Measurements from ENCODE around the gene ANKFN1.

The ANKFN1 gene

GRCh38 chr17:56142781-56143180, 10.5 kb upstream of the ANKFN1 start:
- DNase-seq (ENCODE audit: low read depth) = no peak

GRCh38 chr17:56144223-56144622, 9.1 kb upstream of the ANKFN1 start:
- no peak for DNase-seq (ENCODE audit: low read depth)

GRCh38 chr17:56146534-56146933, 6.7 kb upstream of the ANKFN1 start:
- no peak for DNase-seq (ENCODE audit: low read depth)

- no peak for DNase-seq (ENCODE audit: low read depth)
Observed at GRCh38 chr17:56148333-56148732, 4.9 kb upstream of the ANKFN1 start.

- DNase-seq (ENCODE audit: low read depth) = no peak
Observed at GRCh38 chr17:56149266-56150036, 3.8 kb upstream of the ANKFN1 start.

- no peak for DNase-seq (ENCODE audit: low read depth)
Observed at GRCh38 chr17:56150649-56151048, 2.6 kb upstream of the ANKFN1 start.

- DNase-seq (ENCODE audit: low read depth) = no peak
Observed at GRCh38 chr17:56157845-56158244, 4.6 kb downstream of the ANKFN1 start.

- no peak for DNase-seq (ENCODE audit: low read depth)
Observed at GRCh38 chr17:56158344-56158743, 5.1 kb downstream of the ANKFN1 start.

- no peak for DNase-seq (ENCODE audit: low read depth)
Observed at GRCh38 chr17:56158915-56159825, 5.9 kb downstream of the ANKFN1 start.

GRCh38 chr17:56159826-56160380, 6.6 kb downstream of the ANKFN1 start:
- peak; percentile 16 for DNase-seq (ENCODE audit: low read depth)

GRCh38 chr17:56160422-56160821, 7.1 kb downstream of the ANKFN1 start:
- no peak for DNase-seq (ENCODE audit: low read depth)

- peak; percentile 36 for DNase-seq (ENCODE audit: low read depth)
Observed at GRCh38 chr17:56165072-56165641, 11.9 kb downstream of the ANKFN1 start.

- DNase-seq (ENCODE audit: low read depth) = no peak
Observed at GRCh38 chr17:56167491-56167890, 14.2 kb downstream of the ANKFN1 start.

- no peak for DNase-seq (ENCODE audit: low read depth)
Observed at GRCh38 chr17:56169621-56170020, 16.3 kb downstream of the ANKFN1 start.

GRCh38 chr17:56171186-56171959, 18.1 kb downstream of the ANKFN1 start:
- DNase-seq (ENCODE audit: low read depth) = no peak

- DNase-seq (ENCODE audit: low read depth) = no peak
Observed at GRCh38 chr17:56172517-56172982, 19.3 kb downstream of the ANKFN1 start.

GRCh38 chr17:56173026-56173425, 19.8 kb downstream of the ANKFN1 start:
- no peak for DNase-seq (ENCODE audit: low read depth)

GRCh38 chr17:56173958-56174835, 20.9 kb downstream of the ANKFN1 start:
- DNase-seq (ENCODE audit: low read depth) = no peak

GRCh38 chr17:56175299-56175955, 22.2 kb downstream of the ANKFN1 start:
- no peak for DNase-seq (ENCODE audit: low read depth)

- no peak for DNase-seq (ENCODE audit: low read depth)
Observed at GRCh38 chr17:56176091-56176490, 22.8 kb downstream of the ANKFN1 start.

Measured in amniotic epithelial cell (primary cell).